Hepatocyte (in vitro differentiated cells): ENCODE measurements around the gene ATP1A2. TPM values are rescaled to one million over a fixed set of nuclear protein-coding genes. Genes with fewer than 3 reads are reported as not detected.
A peak's percentile ranks its signal among the peaks of the same experiment; 100 is the strongest.

ENCODE experiments used
- DNase-seq: peaks from one replicate; pipeline ENCODE4 v3.0.0-alpha.2; 2016; ENCODE audit warnings: low spot score
- H2AFZ ChIP-seq: fragments of 200-600 bp; sonication (generic); 2 replicates; pipeline ENCODE4 v1.6.0; 2016; ENCODE audit warnings: antibody characterized with exemption, mild to moderate bottlenecking
- H3K27ac ChIP-seq: fragments of 200-600 bp; sonication (generic); 2 replicates; pipeline ENCODE4 v1.5.1; 2016; ENCODE audit warnings: mild to moderate bottlenecking
- H3K27me3 ChIP-seq: fragments of 200-600 bp; sonication (generic); 2 replicates; pipeline ENCODE4 v1.6.1; 2016
- H3K36me3 ChIP-seq: fragments of 200-600 bp; sonication (generic); replicated peaks from 2 replicates; pipeline ENCODE4 v1.5.1; 2016; ENCODE audit warnings: low read depth; ENCODE audit not compliant: insufficient read depth
- H3K4me1 ChIP-seq: fragments of 200-600 bp; sonication (generic); 2 replicates; pipeline ENCODE4 v1.5.1; 2016; ENCODE audit warnings: mild to moderate bottlenecking, moderate library complexity; ENCODE audit not compliant: insufficient read depth
- H3K4me2 ChIP-seq: fragments of 200-600 bp; sonication (generic); 2 replicates; pipeline ENCODE4 v1.6.0; 2016
- H3K4me3 ChIP-seq: fragments of 200-600 bp; sonication (generic); 2 replicates; pipeline ENCODE4 v1.5.1; 2016; ENCODE audit warnings: mild to moderate bottlenecking
- H3K79me2 ChIP-seq: fragments of 200-600 bp; sonication (generic); 2 replicates; pipeline ENCODE4 v1.6.0; 2017; ENCODE audit warnings: mild to moderate bottlenecking
- H3K9me2 ChIP-seq: fragments of 200-600 bp; sonication (generic); replicated peaks from 2 replicates; pipeline ENCODE4 v1.6.0; 2017; ENCODE audit warnings: mild to moderate bottlenecking; ENCODE audit not compliant: insufficient read depth
- H3K9me3 ChIP-seq: fragments of 200-600 bp; sonication (generic); 2 replicates; pipeline ENCODE4 v1.5.1; 2016; ENCODE audit warnings: low read depth, mild to moderate bottlenecking
- H4K20me1 ChIP-seq: fragments of 200-600 bp; sonication (generic); 2 replicates; pipeline ENCODE4 v1.6.0; 2016; ENCODE audit warnings: mild to moderate bottlenecking; ENCODE audit not compliant: insufficient read depth, poor library complexity, severe bottlenecking
- EZH2 ChIP-seq: fragments of 200-600 bp; sonication (generic); IDR thresholded peaks from 2 replicates; pipeline ENCODE4 v1.6.1; 2016; ENCODE audit warnings: antibody characterized with exemption, mild to moderate bottlenecking, borderline replicate concordance
- EZH2phosphoT487 ChIP-seq: fragments of 200-600 bp; sonication (generic); IDR thresholded peaks from one replicate; pipeline ENCODE4 v1.6.1; 2018; ENCODE audit warnings: antibody characterized with exemption, mild to moderate bottlenecking, low read depth, moderate library complexity; ENCODE audit not compliant: unreplicated experiment, severe bottlenecking
- WGBS: methylation state at CpG from one replicate; pipeline ENCODE4 v1.1.6; 2016; ENCODE audit warnings: low lambda C conversion rate; ENCODE audit errors: missing lambda C conversion rate; 5-methylcytosine and 5-hydroxymethylcytosine counted together
- polyA plus RNA-seq: library from polyadenylated mRNA; unstranded; fragments of >200 nt; fragmentation: Nextera tagmentation; extraction: Ambion mirVana; gene quantifications from 2 replicates; pipeline ENCODE4 v1.2.1, GENCODE V29; 2016
- total RNA-seq: library from RNA; depleted of rRNA; stranded (reverse); fragments of >200 nt; gene quantifications from 2 replicates; pipeline ENCODE4 v1.2.3, GENCODE V29; 2014
- TF ChIP-seq, protein P1 (sequence below): fragments of 200-600 bp; sonication (generic); IDR thresholded peaks from 2 replicates; pipeline ENCODE4 v1.5.1; 2016; ENCODE audit warnings: antibody characterized with exemption, mild to moderate bottlenecking; ENCODE audit not compliant: poor library complexity

The ATP1A2 gene
- total and polyA plus RNA-seq, 2 experiments from 2014 or later: 1.5 to 2.9 TPM

DNA sequence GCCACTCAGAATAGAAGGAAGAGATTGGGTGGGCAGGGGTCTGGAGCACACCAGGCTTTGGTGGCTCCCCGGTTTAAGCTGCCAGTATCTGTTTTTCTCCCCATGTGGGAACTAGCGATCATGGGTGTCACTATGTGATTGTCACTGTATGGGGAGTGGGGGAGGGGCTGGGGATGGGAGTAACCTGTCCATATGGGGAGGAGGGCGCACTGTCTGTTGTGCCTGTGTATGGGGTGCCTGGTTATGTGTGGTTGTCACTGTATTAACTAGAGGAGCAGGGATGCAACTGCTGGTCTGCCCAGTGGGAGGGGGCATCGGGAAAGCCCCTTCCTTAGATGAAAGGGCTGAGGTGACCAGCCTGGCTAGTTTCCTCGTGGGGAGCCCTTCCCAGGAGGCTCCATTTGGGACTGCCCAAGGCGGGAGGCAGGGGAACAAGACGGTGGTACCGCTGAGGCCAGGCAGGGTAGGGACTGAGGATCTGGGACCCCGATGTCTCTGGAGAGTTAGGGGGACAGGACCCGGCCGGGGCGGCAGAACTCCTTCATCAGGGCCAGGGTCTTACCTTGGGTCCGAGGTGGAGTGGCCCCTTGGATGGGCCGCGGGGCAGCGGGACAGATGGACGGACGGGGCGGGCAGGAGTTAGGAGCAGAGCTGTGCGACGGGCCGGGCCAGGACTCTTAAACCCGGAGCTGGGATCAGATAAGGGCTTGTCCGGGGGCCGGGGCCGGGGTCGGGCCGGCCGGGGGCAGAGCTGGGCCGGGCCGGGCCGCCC, 45.9 kb upstream of the ATP1A2 start, which contains the start of gene KCNJ10:
TSS of gene KCNJ10 (minus strand) at position 701 of the 772 bp plus-strand sequence. CDS start 27,628 bp downstream, outside the sequence.
- peak within 1 kb of the TSS; percentile 88 for H3K4me2 ChIP-seq
- H3K4me3 ChIP-seq: peak within 1 kb of the TSS; percentile 29
- H2AFZ ChIP-seq: peak within 1 kb of the TSS; percentile 85
- WGBS: 31% methylated on average over 13 of the region's 32 CpGs
- H3K36me3 ChIP-seq: no peaks in the 10 kb centered on the region
- H3K9me3 ChIP-seq: no peaks in the 10 kb centered on the region
- no peak within 1 kb of the TSS for H3K27ac ChIP-seq
- H3K79me2 ChIP-seq: no peaks in the 10 kb centered on the region
- no peak for DNase-seq
- H4K20me1 ChIP-seq: no peaks in the 10 kb centered on the region
- no peaks in the 10 kb centered on the region for H3K4me1 ChIP-seq
- peaks cover 25% of the 10 kb centered on the region for H3K27me3 ChIP-seq
- no peaks in the 10 kb centered on the region for H3K9me2 ChIP-seq
- no peak for TF ChIP-seq EZH2phosphoT487
- TF ChIP-seq EZH2: no peak
- TF ChIP-seq, protein P1, sequence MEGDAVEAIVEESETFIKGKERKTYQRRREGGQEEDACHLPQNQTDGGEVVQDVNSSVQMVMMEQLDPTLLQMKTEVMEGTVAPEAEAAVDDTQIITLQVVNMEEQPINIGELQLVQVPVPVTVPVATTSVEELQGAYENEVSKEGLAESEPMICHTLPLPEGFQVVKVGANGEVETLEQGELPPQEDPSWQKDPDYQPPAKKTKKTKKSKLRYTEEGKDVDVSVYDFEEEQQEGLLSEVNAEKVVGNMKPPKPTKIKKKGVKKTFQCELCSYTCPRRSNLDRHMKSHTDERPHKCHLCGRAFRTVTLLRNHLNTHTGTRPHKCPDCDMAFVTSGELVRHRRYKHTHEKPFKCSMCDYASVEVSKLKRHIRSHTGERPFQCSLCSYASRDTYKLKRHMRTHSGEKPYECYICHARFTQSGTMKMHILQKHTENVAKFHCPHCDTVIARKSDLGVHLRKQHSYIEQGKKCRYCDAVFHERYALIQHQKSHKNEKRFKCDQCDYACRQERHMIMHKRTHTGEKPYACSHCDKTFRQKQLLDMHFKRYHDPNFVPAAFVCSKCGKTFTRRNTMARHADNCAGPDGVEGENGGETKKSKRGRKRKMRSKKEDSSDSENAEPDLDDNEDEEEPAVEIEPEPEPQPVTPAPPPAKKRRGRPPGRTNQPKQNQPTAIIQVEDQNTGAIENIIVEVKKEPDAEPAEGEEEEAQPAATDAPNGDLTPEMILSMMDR: no peak

DNA sequence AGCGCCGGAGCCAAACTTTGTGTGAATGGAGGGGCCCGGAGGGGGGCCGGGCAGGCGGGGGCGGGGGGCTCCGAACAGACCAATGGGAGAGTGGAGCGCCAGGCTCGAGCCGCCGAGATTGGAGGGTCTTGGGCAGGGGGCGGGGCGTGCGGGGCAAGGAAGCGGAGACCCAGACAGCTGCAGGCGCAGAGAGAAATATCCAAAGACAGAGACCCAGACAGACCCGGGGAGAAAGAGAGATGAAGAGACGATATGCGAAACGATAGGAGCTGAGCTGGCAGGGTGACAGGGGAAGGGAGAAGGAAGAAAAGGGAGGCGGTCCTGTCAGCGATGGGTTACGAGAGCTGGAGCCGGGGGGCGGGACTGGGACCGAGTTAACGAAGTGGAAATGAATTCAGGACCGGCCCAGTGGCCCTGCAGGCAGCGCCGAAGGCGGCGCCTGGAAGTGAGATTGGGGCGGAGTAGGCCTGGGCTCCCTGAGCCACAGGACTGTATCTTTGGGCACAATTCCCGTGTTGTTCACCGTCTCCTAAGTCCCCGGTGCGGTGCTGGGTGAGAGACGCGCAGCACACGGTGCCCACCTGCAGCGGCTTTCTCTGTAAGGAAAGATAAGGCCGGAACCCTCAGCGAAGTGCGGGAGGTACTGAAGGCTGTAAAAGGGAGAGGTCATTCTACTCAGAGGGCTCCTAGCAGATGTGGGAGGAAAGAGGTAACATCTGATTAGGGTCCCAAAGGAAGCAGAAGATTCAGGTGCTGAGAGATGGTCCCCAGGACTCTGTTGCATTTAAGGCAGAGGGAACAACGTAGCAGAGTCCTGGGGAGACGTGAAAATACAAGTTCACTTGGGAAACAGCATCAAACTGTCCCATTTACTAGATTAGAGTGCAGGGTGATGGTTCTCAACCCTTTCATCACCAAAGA, 45.1 kb upstream of the ATP1A2 start:
- WGBS: 2% methylated on average over 40 of the region's 46 CpGs
- no peak overlapping the region for H3K27ac ChIP-seq
- H4K20me1 ChIP-seq: no peaks in the 10 kb centered on the region
- peak overlapping the region; percentile 85 for H2AFZ ChIP-seq
- H3K4me2 ChIP-seq: peak overlapping the region; percentile 88
- H3K9me3 ChIP-seq: no peaks in the 10 kb centered on the region
- peak overlapping the region; percentile 29 for H3K4me3 ChIP-seq
- TF ChIP-seq EZH2: no peak
- TF ChIP-seq EZH2phosphoT487: no peak
- TF ChIP-seq, protein P1: no peak
- DNase-seq: peak; percentile 75
- H3K9me2 ChIP-seq: no peaks in the 10 kb centered on the region
- H3K4me1 ChIP-seq: no peaks in the 10 kb centered on the region
- no peaks in the 10 kb centered on the region for H3K79me2 ChIP-seq
- peaks cover 25% of the 10 kb centered on the region for H3K27me3 ChIP-seq
- no peaks in the 10 kb centered on the region for H3K36me3 ChIP-seq

DNA sequence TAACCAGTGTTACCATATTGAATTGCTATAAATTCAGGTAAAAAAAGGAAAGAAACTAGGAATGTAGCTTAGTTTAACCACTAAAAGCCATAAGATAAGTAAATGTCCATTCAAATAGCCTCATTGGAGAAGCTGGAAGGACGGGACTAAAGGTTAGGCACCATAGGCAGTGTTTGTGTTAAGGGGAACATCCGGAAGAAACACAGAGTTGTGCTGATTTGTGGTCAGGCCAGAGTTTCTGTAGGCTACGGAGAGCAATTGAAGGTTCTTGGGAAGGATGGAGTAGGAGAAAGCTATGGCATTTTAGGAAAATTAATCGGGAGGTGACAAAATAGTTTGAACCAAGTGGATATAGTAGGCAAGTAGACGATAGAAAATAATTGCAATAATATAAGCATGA, 44.3 kb upstream of the ATP1A2 start:
- Histone ChIP-seq H3K4me1 (no peaks in the 10 kb centered on the region), H3K36me3 (no peaks in the 10 kb centered on the region), H3K4me3 (no peak overlapping the region), H3K27me3 (peaks cover 33% of the 10 kb centered on the region), H2AFZ (no peak overlapping the region), H3K79me2 (no peaks in the 10 kb centered on the region), H3K9me2 (no peaks in the 10 kb centered on the region), H4K20me1 (no peaks in the 10 kb centered on the region), H3K27ac (no peak overlapping the region), H3K4me2 (no peak overlapping the region), H3K9me3 (no peaks in the 10 kb centered on the region)
- WGBS: 86% methylated on average over 5 of the region's 5 CpGs
- no peak for DNase-seq
- TF ChIP-seq EZH2 (no peak), EZH2phosphoT487 (no peak)
- TF ChIP-seq, protein P1: no peak
